Uterus (tissue), 4 donors: ENCODE measurements around the gene PTPRN2. TPM values are rescaled to one million over a fixed set of nuclear protein-coding genes. Genes with fewer than 3 reads are reported as not detected.
A peak's percentile ranks its signal among the peaks of the same experiment; 100 is the strongest.

Experiments
- DNase-seq, 2 donors: peaks; one replicate each; pipeline ENCODE4 v3.0.0-alpha.2; 2019 to 2020
- H3K27ac ChIP-seq, 2 donors: fragments of 200-600 bp; sonication (generic); 1 replicate in 1 of 2; 2 replicates in 1 of 2; pipeline ENCODE4 v1.5.1; 2016 to 2018
- H3K27me3 ChIP-seq, 2 donors: fragments of 200-600 bp; sonication (generic); one replicate each; pipeline ENCODE4 v1.5.1; 2018 to 2019; ENCODE audit warnings: control low read depth in 1 of 2
- H3K36me3 ChIP-seq, 2 donors: fragments of 200-600 bp; sonication (generic); one replicate each; pipeline ENCODE4 v1.5.1; 2019; ENCODE audit warnings: control low read depth in 1 of 2
- H3K4me1 ChIP-seq, 2 donors: fragments of 200-600 bp; sonication (generic); one replicate each; pipeline ENCODE4 v1.5.1; 2018 to 2019; ENCODE audit warnings: control low read depth in 1 of 2
- H3K4me3 ChIP-seq, 2 donors: fragments of 200-600 bp; sonication (generic); 1 replicate in 1 of 2; 2 replicates in 1 of 2; pipeline ENCODE4 v1.5.1; 2018 to 2019; ENCODE audit warnings: mild to moderate bottlenecking in 1 of 2
- H3K9me3 ChIP-seq, 2 donors: fragments of 200-600 bp; sonication (generic); one replicate each; pipeline ENCODE4 v1.5.1; 2019; ENCODE audit warnings: control low read depth in 1 of 2
- POLR2A ChIP-seq, 2 donors: fragments of 450-650 bp; IDR thresholded peaks; one replicate each; pipeline ENCODE4 v1.6.1; 2016; ENCODE audit warnings: antibody characterized with exemption in 2 of 2, mild to moderate bottlenecking in 1 of 2, moderate library complexity in 1 of 2
- intact Hi-C: fragments of 100-400 bp; cut with DNase I; formaldehyde crosslinking; loops from one replicate; pipeline ENCODE4 v1.15.1; 2023; ENCODE audit warnings: low total_unique reads
- total RNA-seq, 4 donors: library from RNA; depleted of rRNA in 3 of 4; stranded (reverse); fragments of >200 nt in 3 of 4; gene quantifications; one replicate each; pipeline versions ENCODE4 v1.1.0 to v1.2.4, GENCODE V29; 2014 to 2023
- TF ChIP-seq, protein P1 (sequence below), 4 experiments: fragments of 200-600 bp in 2 of 4; fragments of 450-650 bp in 2 of 4; sonication (generic) in 2 of 4; IDR thresholded peaks; one replicate each; pipeline ENCODE4 v1.5.1; 2016 to 2019; ENCODE audit warnings: antibody characterized with exemption in 4 of 4, mild to moderate bottlenecking in 2 of 4, moderate library complexity in 1 of 4
- donor health status: DM: yes; HTN: yes; CAD: no.

Gene PTPRN2
- total RNA-seq, 4 donors from 2014 or later, result 1.2 to 5.2 (median 2.3) TPM

DNA sequence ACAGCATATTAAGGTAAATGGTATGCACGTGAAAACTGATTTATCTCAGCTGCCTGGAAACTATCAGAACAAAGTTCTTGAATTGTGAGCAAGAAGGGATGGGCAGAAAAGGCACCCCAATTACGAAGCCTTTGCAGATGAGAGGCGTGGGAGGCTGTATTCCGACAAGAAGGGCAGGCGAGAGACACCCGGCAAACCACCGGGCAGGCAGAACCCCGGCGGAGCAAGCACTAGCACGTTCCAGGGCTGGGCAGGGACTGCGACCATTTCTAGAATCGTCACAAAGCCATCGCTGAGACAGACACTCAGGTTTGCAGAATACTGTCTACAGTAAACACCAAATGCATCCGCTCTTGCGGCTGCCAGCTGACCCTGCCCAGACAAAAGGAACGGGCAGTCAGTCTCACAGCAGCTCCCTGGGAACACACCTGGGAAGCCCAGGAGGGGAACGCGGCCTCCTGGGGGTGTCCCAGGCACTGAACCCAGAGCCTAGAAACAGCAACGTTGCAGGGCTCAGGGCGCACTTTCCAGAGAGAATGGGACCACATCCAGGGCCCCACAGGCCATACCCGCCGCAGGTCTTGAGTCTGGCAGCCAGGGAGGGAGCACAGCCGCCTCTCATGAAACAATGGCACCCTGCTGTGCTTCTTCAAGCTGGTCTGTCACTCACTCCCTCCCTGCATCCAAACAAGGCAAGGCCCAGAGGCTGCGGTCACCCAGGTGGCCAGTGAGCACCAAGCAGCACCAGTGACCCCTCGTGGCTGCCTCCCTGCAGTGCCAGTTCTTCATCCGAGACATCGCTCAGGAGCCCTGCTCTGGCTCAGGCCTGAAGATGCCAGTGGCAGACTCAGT is 261.9 kb downstream of the PTPRN2 start:
- TF ChIP-seq, protein P1, sequence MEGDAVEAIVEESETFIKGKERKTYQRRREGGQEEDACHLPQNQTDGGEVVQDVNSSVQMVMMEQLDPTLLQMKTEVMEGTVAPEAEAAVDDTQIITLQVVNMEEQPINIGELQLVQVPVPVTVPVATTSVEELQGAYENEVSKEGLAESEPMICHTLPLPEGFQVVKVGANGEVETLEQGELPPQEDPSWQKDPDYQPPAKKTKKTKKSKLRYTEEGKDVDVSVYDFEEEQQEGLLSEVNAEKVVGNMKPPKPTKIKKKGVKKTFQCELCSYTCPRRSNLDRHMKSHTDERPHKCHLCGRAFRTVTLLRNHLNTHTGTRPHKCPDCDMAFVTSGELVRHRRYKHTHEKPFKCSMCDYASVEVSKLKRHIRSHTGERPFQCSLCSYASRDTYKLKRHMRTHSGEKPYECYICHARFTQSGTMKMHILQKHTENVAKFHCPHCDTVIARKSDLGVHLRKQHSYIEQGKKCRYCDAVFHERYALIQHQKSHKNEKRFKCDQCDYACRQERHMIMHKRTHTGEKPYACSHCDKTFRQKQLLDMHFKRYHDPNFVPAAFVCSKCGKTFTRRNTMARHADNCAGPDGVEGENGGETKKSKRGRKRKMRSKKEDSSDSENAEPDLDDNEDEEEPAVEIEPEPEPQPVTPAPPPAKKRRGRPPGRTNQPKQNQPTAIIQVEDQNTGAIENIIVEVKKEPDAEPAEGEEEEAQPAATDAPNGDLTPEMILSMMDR (IDR thresholded peaks at IDR 0.05), result peak in 1 of 4 experiments; percentile 10
- no peak for TF ChIP-seq POLR2A (IDR thresholded peaks at IDR 0.05)
- Histone ChIP-seq H3K9me3 (no peaks in the 10 kb centered on the region), H3K27ac (no peak overlapping the region), H3K27me3 (no peaks in the 10 kb centered on the region), H3K36me3 (no peaks in the 10 kb centered on the region), H3K4me3 (no peak overlapping the region), H3K4me1 (no peaks in the 10 kb centered on the region)
- DNase-seq, result no peak
- intact Hi-C loops, result no loop called here

DNA sequence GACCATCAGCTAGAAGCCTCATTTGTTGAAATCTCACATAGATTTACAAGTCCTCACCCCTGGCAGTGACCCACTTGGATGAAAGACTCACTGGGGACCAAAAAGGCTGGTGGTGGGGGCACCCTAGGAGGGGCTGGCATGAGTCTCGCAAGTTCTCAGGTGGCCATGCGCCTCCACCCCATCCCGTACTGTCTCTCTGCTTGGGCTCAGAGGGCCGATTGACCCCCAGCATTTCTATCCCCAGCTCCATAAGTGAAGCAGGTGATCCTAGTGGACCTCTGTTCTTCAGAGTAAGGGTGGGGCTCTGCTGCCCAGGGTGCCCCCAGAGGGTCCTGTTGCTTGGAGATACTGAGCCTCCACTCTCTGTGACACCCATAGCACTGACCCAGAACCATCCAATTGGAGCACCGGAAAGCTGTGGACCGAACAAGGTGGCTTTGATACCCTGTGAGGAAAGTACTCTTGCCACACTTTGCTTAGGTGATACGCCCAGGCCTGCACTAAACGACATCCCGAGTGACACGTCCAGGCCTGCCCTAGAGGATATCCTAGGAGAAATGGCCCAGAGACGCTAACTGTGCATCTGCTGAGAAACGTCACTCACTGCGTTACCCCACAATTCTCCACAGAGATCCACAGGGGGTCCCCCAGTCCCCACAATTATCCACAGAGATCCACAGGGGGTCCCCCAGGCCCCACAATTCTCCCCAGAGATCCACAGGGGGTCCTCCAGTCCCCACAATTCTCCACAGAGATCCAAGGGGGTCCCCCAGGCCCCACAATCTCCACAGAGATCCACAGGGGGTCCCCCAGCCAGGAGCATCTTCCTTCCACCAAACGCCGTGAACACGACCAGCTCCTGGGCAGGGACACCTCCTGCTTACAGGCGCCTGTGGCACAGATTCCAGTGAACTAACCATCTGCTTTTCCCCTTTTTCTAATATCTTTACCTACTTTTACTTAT is 262.9 kb downstream of the PTPRN2 start:
- TF ChIP-seq POLR2A (IDR thresholded peaks at IDR 0.05), result no peak
- TF ChIP-seq, protein P1 (IDR thresholded peaks at IDR 0.05), result no peak
- H3K4me3 ChIP-seq, result no peak overlapping the region
- H3K9me3 ChIP-seq, result no peaks in the 10 kb centered on the region
- H3K27ac ChIP-seq, result no peak overlapping the region
- no peaks in the 10 kb centered on the region for H3K27me3 ChIP-seq
- intact Hi-C loops, result no loop called here
- no peak for DNase-seq
- H3K4me1 ChIP-seq, result no peaks in the 10 kb centered on the region
- no peaks in the 10 kb centered on the region for H3K36me3 ChIP-seq

DNA sequence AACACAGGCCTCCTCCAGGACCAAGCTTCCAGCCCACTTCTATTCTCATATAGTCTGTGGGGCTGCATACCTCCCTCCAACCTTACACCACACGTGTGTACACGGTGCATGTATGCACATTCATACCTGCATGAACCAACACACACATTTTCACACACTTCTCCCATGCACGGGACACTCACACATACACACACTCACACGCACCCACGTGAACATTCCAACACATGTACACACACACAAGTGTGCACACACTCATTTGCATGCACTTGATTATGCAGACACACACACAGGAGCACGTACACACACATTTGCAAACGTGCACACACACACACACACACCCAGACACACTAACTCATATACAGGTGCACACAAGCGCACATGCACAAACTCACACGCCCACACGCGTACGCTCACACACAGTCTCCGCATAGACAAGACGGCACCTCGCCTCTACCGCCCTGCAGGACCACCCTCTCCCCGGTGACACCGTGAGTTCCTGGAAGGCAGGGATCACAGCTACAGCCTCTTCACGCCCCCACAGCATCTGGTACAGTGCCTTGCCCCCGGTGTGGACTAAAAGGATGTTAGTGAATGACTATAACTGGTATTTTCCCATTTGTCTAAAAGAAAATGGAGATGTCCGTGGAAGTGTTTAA is 263.8 kb downstream of the PTPRN2 start:
- TF ChIP-seq, protein P1 (IDR thresholded peaks at IDR 0.05), result no peak
- TF ChIP-seq POLR2A (IDR thresholded peaks at IDR 0.05), result no peak
- Histone ChIP-seq H3K27me3 (no peaks in the 10 kb centered on the region), H3K9me3 (no peaks in the 10 kb centered on the region), H3K27ac (no peak overlapping the region), H3K4me1 (no peaks in the 10 kb centered on the region), H3K4me3 (no peak overlapping the region), H3K36me3 (no peaks in the 10 kb centered on the region)
- DNase-seq, result no peak
- intact Hi-C loops, result no loop called here

DNA sequence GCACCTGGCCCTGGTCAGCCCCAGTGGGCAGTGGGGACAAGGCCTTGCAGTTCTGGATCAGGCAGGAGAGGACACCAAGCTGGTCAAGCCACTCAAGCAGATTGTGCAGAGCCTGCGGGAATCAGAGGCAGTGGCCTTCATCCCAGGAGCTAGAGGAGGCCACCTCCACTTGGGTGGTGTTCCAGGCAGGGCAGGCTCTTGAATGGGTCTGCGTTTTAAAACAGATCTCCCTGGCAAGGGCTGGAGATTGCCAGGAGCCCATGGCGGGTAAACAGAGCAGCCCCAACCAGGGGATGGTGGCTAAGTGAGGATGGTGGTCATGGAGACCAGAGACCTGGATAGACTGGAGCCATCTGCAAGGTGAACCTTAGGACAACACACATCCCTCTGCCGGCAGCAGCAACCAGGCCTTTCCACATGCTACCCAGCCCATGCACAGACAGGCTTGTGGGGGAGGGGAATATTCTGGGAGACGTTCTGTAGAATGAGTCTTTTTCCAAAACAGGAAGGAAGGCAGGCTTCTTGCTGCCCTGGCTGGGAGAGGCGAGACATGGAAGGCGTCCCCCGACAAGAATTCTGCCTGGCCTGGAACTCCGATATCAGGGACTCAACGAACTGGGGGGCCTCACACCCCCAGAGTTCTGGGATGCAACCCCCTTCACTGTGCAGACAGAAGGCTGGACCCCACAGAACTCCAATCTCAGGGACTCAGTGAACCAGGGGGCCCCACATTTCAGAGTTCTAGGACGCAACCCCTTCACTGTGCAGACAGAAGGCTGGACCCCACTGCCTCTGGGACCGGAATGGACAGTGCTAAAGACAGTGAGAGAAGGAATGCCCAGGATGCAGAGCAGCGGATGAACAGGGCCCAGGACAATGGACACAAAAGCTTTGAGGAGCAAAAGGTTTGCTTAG is 264.8 kb downstream of the PTPRN2 start:
- H3K9me3 ChIP-seq, result no peaks in the 10 kb centered on the region
- intact Hi-C loops, result no loop called here
- DNase-seq, result no peak
- no peaks in the 10 kb centered on the region for H3K27me3 ChIP-seq
- no peak overlapping the region for H3K27ac ChIP-seq
- no peaks in the 10 kb centered on the region for H3K4me1 ChIP-seq
- TF ChIP-seq, protein P1 (IDR thresholded peaks at IDR 0.05), result no peak
- no peak for TF ChIP-seq POLR2A (IDR thresholded peaks at IDR 0.05)
- H3K36me3 ChIP-seq, result no peaks in the 10 kb centered on the region
- no peak overlapping the region for H3K4me3 ChIP-seq
